Mesenchymal stem cell (in vitro differentiated cells and primary cell): ENCODE data around the gene PLCG2.

ENCODE experiments used
- DNase-seq: peaks from one replicate; pipeline ENCODE4 v3.0.0-alpha.2; 2013
- H2AFZ ChIP-seq: one replicate; pipeline ENCODE4 v1.6.1; 2013; ENCODE audit warnings: low read depth, mild to moderate bottlenecking, control low read depth, inconsistent platforms, low read length, moderate library complexity
- H2AK5ac ChIP-seq: 2 replicates; pipeline ENCODE4 v1.6.1; 2013; ENCODE audit warnings: low read length, moderate library complexity, mild to moderate bottlenecking, inconsistent platforms; ENCODE audit not compliant: severe bottlenecking
- H2BK120ac ChIP-seq: one replicate; pipeline ENCODE4 v1.6.1; 2013; ENCODE audit warnings: low read depth, mild to moderate bottlenecking, inconsistent platforms, low read length, moderate library complexity
- H2BK12ac ChIP-seq, 2 experiments: one replicate each; pipeline ENCODE4 v1.6.1; 2013; ENCODE audit warnings: inconsistent platforms in 2 of 2, low read length in 2 of 2, mild to moderate bottlenecking in 2 of 2, moderate library complexity in 2 of 2, control low read depth in 1 of 2
- H2BK15ac ChIP-seq: one replicate; pipeline ENCODE4 v1.6.1; 2013; ENCODE audit warnings: mild to moderate bottlenecking, low read depth, inconsistent platforms; ENCODE audit not compliant: poor library complexity, severe bottlenecking
- H2BK5ac ChIP-seq: 2 replicates; pipeline ENCODE4 v1.6.1; 2013; ENCODE audit warnings: low read depth, mild to moderate bottlenecking, low read length, control low read depth, inconsistent platforms; ENCODE audit not compliant: poor library complexity, severe bottlenecking
- H3K14ac ChIP-seq, 2 experiments: one replicate each; pipeline ENCODE4 v1.6.1; 2013; ENCODE audit warnings: inconsistent platforms in 2 of 2, low read length in 2 of 2, control low read depth in 1 of 2, mild to moderate bottlenecking in 1 of 2, moderate library complexity in 1 of 2
- H3K18ac ChIP-seq, 2 experiments: one replicate each; pipeline ENCODE4 v1.6.1; 2013; ENCODE audit warnings: inconsistent platforms in 2 of 2, low read length in 2 of 2, control low read depth in 1 of 2, low read depth in 1 of 2, mild to moderate bottlenecking in 1 of 2
- H3K23ac ChIP-seq, 2 experiments: one replicate each; pipeline ENCODE4 v1.6.1; 2013; ENCODE audit warnings: inconsistent platforms in 2 of 2, low read length in 2 of 2, mild to moderate bottlenecking in 2 of 2, moderate library complexity in 2 of 2, control low read depth in 1 of 2
- H3K27ac ChIP-seq: 2 replicates; pipeline ENCODE4 v1.5.1; 2013; ENCODE audit warnings: mild to moderate bottlenecking, moderate library complexity, low read length, control low read depth, inconsistent platforms; ENCODE audit not compliant: poor library complexity, severe bottlenecking
- H3K27me3 ChIP-seq, 2 experiments: 2 replicates each; pipeline versions ENCODE4 v1.6.1 to v1.7.0; 2013; ENCODE audit warnings: low read length in 2 of 2, mild to moderate bottlenecking in 2 of 2, moderate library complexity in 2 of 2, control low read depth in 1 of 2, inconsistent platforms in 1 of 2; ENCODE audit not compliant: control insufficient read depth in 1 of 2, insufficient read depth in 1 of 2
- H3K36me3 ChIP-seq, 2 experiments: 2 replicates each; pipeline versions ENCODE4 v1.6.1 to v1.7.0; 2013; ENCODE audit warnings: low read length in 2 of 2, control low read depth in 1 of 2, inconsistent platforms in 1 of 2, low read depth in 1 of 2, mild to moderate bottlenecking in 1 of 2; ENCODE audit not compliant: insufficient read depth in 2 of 2, control insufficient read depth in 1 of 2
- H3K4ac ChIP-seq, 2 experiments: one replicate each; pipeline ENCODE4 v1.6.1; 2013; ENCODE audit warnings: inconsistent platforms in 2 of 2, low read length in 2 of 2, mild to moderate bottlenecking in 2 of 2, moderate library complexity in 2 of 2, control low read depth in 1 of 2, low read depth in 1 of 2
- H3K4me1 ChIP-seq: 2 replicates; pipeline ENCODE4 v1.6.1; 2013; ENCODE audit warnings: low read depth, low read length, control low read depth; ENCODE audit not compliant: control insufficient read depth, insufficient read depth
- H3K4me2 ChIP-seq: 2 replicates; pipeline ENCODE4 v1.6.1; 2013; ENCODE audit warnings: low read length, mild to moderate bottlenecking, inconsistent platforms; ENCODE audit not compliant: poor library complexity, severe bottlenecking
- H3K4me3 ChIP-seq, 2 experiments: 2 replicates each; pipeline versions ENCODE4 v1.5.1 to v1.7.0; 2013; ENCODE audit warnings: low read length in 2 of 2, mild to moderate bottlenecking in 2 of 2, control low read depth in 1 of 2, low read depth in 1 of 2; ENCODE audit not compliant: insufficient read depth in 1 of 2
- H3K79me1 ChIP-seq: replicated peaks from 2 replicates; pipeline ENCODE4 v1.6.1; 2013; ENCODE audit warnings: mild to moderate bottlenecking, control low read depth, low read length, inconsistent platforms; ENCODE audit not compliant: poor library complexity, severe bottlenecking
- H3K9ac ChIP-seq: 2 replicates; pipeline ENCODE4 v1.7.0; 2013; ENCODE audit warnings: mild to moderate bottlenecking, low read length, moderate library complexity
- H3K9me3 ChIP-seq: 2 replicates; pipeline ENCODE4 v1.7.0; 2013; ENCODE audit warnings: mild to moderate bottlenecking, low read length; ENCODE audit not compliant: control insufficient read depth
- H4K8ac ChIP-seq: one replicate; pipeline ENCODE4 v1.6.1; 2013; ENCODE audit warnings: inconsistent platforms, mild to moderate bottlenecking, low read length, moderate library complexity
- H4K91ac ChIP-seq: one replicate; pipeline ENCODE4 v1.6.1; 2013; ENCODE audit warnings: mild to moderate bottlenecking, low read length, inconsistent platforms
- WGBS: methylation state at CpG from one replicate; pipeline ENCODE4 v1.1.7; 2013; ENCODE audit warnings: mixed read lengths; 5-methylcytosine and 5-hydroxymethylcytosine counted together

Gene PLCG2

DNA sequence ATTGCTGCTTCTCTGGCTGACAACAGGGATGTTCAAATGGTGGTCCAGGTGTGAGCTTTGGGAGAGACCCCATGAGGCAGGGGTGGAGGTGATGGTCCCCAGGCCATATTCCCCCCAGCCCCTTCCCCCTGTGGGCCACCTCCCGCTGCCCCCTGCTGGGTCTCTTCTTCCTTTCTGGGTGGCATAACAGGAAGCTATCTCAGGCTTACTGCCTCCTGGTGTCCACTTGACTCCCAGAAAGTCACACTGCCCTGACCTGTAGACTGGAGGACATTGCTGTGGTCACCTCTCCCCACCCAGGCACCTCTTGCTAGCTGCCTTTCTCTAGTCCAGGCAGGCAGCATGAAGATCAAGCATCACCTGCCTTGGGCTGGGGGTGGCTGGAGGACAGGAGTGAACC, 46.4 kb upstream of the PLCG2 start:
- no peak overlapping the region for H3K23ac ChIP-seq
- no peak overlapping the region for H3K4ac ChIP-seq
- no peaks in the 10 kb centered on the region for H3K36me3 ChIP-seq
- H3K4me3 ChIP-seq: no peak overlapping the region
- no peak overlapping the region for H2AK5ac ChIP-seq
- no peak overlapping the region for H2BK15ac ChIP-seq
- no peak overlapping the region for H3K4me2 ChIP-seq
- no peak overlapping the region for H3K9ac ChIP-seq
- no peaks in the 10 kb centered on the region for H3K9me3 ChIP-seq
- no peak overlapping the region for H3K14ac ChIP-seq
- no peak overlapping the region for H2BK5ac ChIP-seq
- no peak overlapping the region for H3K18ac ChIP-seq
- 100% methylated on average over 1 of the region's 1 CpG for WGBS
- no peaks in the 10 kb centered on the region for H3K79me1 ChIP-seq
- H2BK120ac ChIP-seq: no peak overlapping the region
- H3K4me1 ChIP-seq: peaks cover 16% of the 10 kb centered on the region
- no peak overlapping the region for H2AFZ ChIP-seq
- H4K91ac ChIP-seq: no peak overlapping the region
- H3K27ac ChIP-seq: no peak overlapping the region
- DNase-seq: no peak
- no peak overlapping the region for H2BK12ac ChIP-seq
- H3K27me3 ChIP-seq: peaks cover 0 to 14% of the 10 kb centered on the region in 2 experiments
- H4K8ac ChIP-seq: no peak overlapping the region

DNA sequence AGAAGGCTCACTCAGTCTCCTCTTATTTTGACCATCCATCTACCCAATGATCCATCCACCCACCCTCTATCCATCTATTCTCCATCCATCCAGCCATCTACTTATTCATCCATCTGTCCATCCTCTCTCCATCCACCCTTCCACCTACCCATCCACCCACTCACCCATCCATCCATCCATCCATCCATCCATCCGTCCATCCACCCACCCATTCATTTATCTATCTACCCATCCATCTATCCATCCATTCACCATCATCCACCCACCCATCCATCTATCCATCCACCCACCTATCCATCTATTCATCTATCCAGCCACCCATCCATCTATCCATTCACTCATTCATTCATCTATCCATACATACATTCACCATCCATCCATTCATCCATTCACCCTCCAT, 45.8 kb upstream of the PLCG2 start:
- WGBS: 68% methylated on average over 1 of the region's 1 CpG
- peaks cover 16% of the 10 kb centered on the region for H3K4me1 ChIP-seq
- no peak overlapping the region for H2AFZ ChIP-seq
- H2BK5ac ChIP-seq: no peak overlapping the region
- H3K27ac ChIP-seq: no peak overlapping the region
- no peak overlapping the region for H3K4ac ChIP-seq
- H3K9ac ChIP-seq: no peak overlapping the region
- H2BK15ac ChIP-seq: no peak overlapping the region
- peaks cover 0 to 14% of the 10 kb centered on the region in 2 experiments for H3K27me3 ChIP-seq
- no peak overlapping the region for H3K18ac ChIP-seq
- no peaks in the 10 kb centered on the region for H3K36me3 ChIP-seq
- H3K4me2 ChIP-seq: no peak overlapping the region
- no peak overlapping the region for H4K91ac ChIP-seq
- no peak overlapping the region for H3K14ac ChIP-seq
- H3K23ac ChIP-seq: no peak overlapping the region
- no peak overlapping the region for H3K4me3 ChIP-seq
- H3K79me1 ChIP-seq: no peaks in the 10 kb centered on the region
- no peak overlapping the region for H2BK120ac ChIP-seq
- H2AK5ac ChIP-seq: no peak overlapping the region
- DNase-seq: no peak
- H4K8ac ChIP-seq: no peak overlapping the region
- H2BK12ac ChIP-seq: no peak overlapping the region
- H3K9me3 ChIP-seq: no peaks in the 10 kb centered on the region

DNA sequence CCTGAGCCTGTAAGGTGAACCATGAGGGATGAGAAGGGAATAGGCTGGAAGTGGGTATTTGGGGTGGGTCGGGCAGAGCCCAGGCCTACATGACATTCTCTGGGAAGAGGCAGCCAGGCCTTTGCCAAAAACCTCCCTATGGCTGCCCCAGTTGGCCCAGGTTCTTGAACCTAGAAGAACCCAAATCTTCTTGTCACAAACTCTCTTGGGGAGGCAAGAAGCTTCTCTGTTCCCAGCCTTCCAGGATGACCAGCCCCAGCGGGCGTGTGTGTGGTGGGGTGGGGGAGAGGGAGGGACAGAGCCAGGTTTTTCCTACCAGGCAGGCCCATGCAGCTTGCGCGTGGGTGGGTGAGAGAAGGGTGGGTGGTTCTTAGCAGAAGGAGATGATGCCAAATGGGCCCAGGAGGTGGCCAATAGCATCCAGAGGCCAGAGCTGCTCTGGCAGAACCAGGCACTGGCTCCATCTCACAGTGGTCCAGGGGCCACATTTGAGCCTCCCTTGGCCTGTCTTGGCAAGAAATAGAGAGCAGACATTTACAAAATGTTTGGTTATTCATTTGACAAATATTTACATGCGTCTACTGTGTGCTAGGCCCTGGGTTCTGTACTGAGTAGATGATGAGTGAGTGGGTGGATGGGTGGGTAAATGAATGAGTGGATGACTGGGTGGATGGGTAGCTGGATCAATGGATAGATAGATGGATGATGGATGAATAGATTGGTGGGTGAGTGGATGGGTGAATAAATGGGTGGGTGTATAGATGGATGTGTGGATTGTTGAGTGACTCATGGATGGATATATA, 44.3 kb upstream of the PLCG2 start:
- Histone ChIP-seq H4K91ac (no peak overlapping the region), H3K4me1 (peaks cover 13% of the 10 kb centered on the region), H2BK12ac (no peak overlapping the region), H3K18ac (no peak overlapping the region), H3K4me3 (no peak overlapping the region), H3K36me3 (no peaks in the 10 kb centered on the region), H2BK5ac (no peak overlapping the region), H3K9ac (no peak overlapping the region), H3K23ac (no peak overlapping the region), H3K27ac (no peak overlapping the region), H2BK15ac (no peak overlapping the region), H3K4me2 (no peak overlapping the region), H3K79me1 (no peaks in the 10 kb centered on the region), H2AK5ac (no peak overlapping the region), H4K8ac (no peak overlapping the region), H3K27me3 (peaks cover 0 to 6% of the 10 kb centered on the region in 2 experiments), H3K9me3 (no peaks in the 10 kb centered on the region), H2BK120ac (no peak overlapping the region), H3K4ac (no peak overlapping the region), H3K14ac (no peak overlapping the region), H2AFZ (no peak overlapping the region)
- DNase-seq: no peak
- WGBS: 96% methylated on average over 6 of the region's 6 CpGs

DNA sequence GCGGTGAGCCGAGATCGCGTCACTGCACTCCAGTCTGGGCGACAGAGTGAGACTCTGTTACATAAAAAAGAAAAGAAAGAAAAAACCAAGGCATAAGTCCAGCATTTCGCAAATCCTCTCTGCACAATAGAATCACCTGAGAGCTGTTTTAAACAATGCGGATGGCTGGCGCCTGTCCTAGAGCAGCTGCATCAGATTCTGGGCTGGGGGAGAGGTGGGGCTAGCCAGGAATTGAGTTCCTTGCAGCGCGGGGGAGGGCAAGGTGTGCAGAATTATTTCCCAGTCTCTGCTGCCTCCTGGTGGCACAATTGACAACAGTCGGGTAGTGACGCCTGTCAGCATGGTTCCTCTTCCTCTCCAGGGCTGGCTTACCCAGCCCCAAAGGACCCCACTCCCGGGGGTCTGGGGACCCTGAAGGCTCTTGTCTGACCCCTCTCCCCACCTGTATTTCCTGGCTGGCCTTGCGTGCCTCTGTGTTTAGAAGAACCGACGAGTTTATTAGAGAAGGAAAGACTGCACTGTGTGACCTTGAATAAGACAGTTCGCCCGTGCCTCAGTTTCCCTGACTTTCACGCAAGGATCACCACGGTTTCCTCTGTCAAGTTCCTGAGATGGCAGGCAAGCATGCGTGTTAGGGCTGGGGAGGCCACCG, 41.1 kb upstream of the PLCG2 start:
- H3K9ac ChIP-seq: peak overlapping the region; percentile 33
- H3K36me3 ChIP-seq: no peaks in the 10 kb centered on the region
- H3K27me3 ChIP-seq: peaks cover 6 to 12% of the 10 kb centered on the region in 2 experiments
- no peaks in the 10 kb centered on the region for H3K4me1 ChIP-seq
- H3K9me3 ChIP-seq: no peaks in the 10 kb centered on the region
- H2BK5ac ChIP-seq: no peak overlapping the region
- H2AFZ ChIP-seq: no peak overlapping the region
- no peak overlapping the region for H4K8ac ChIP-seq
- H3K18ac ChIP-seq: no peak overlapping the region
- H3K14ac ChIP-seq: no peak overlapping the region
- no peak overlapping the region for H4K91ac ChIP-seq
- no peak overlapping the region for H2BK12ac ChIP-seq
- H2AK5ac ChIP-seq: no peak overlapping the region
- peak overlapping the region in 1 of 2 experiments; percentile 65 for H3K4me3 ChIP-seq
- H3K23ac ChIP-seq: no peak overlapping the region
- H2BK15ac ChIP-seq: peak overlapping the region; percentile 73
- no peak overlapping the region for H3K27ac ChIP-seq
- no peaks in the 10 kb centered on the region for H3K79me1 ChIP-seq
- DNase-seq: peak; percentile 73
- no peak overlapping the region for H2BK120ac ChIP-seq
- H3K4me2 ChIP-seq: peak overlapping the region; percentile 11
- no peak overlapping the region for H3K4ac ChIP-seq
- WGBS: 42% methylated on average over 20 of the region's 22 CpGs
